K562 (cell line): Measurements from ENCODE around the gene RAB1B. TPM values are rescaled to one million over a fixed set of nuclear protein-coding genes. Genes with fewer than 3 reads are reported as not detected.

Source experiments
- BRD9 ChIP-seq: fragments of 450-650 bp; IDR thresholded peaks from 2 replicates; pipeline ENCODE4 v1.6.1; 2018; ENCODE audit warnings: low read depth; ENCODE audit not compliant: partially characterized antibody
- CCAR2 ChIP-seq: fragments of 200-400 bp; formaldehyde crosslinking; IDR thresholded peaks from 2 replicates; pipeline ENCODE4 v1.6.1; 2017; ENCODE audit warnings: mild to moderate bottlenecking, low read depth, low read length
- CHAMP1 ChIP-seq: fragments of 450-650 bp; IDR thresholded peaks from 2 replicates; pipeline ENCODE4 v1.6.1; 2016; ENCODE audit warnings: mild to moderate bottlenecking
- FOXA1 ChIP-seq: fragments of 450-650 bp; IDR thresholded peaks from 2 replicates; pipeline ENCODE4 v1.6.1; 2016; ENCODE audit warnings: mild to moderate bottlenecking, borderline replicate concordance
- LARP7 ChIP-seq: fragments of 450-650 bp; IDR thresholded peaks from 2 replicates; pipeline ENCODE4 v1.6.1; 2016
- POLR2AphosphoS5 ChIP-seq: IDR thresholded peaks from 2 replicates; pipeline ENCODE4 v1.6.1; 2011; ENCODE audit warnings: mild to moderate bottlenecking, low read depth, low read length, moderate library complexity; ENCODE audit not compliant: control insufficient read depth, insufficient read depth
- POLR3A ChIP-seq: IDR thresholded peaks from 2 replicates; pipeline ENCODE4 v1.6.1; 2011; ENCODE audit warnings: borderline replicate concordance, mild to moderate bottlenecking, moderate library complexity; ENCODE audit not compliant: insufficient read length, insufficient read depth; ENCODE audit errors: extremely low read depth
- PRDM10 ChIP-seq: fragments of 450-650 bp; IDR thresholded peaks from 2 replicates; pipeline ENCODE4 v1.6.1; 2018; ENCODE audit not compliant: partially characterized antibody
- U2AF2 ChIP-seq: fragments of 200-400 bp; formaldehyde crosslinking; optimal IDR thresholded peaks from 2 replicates; pipeline ENCODE3; 2017; ENCODE audit warnings: low read depth, mild to moderate bottlenecking, low read length
- polyA plus RNA-seq, 8 experiments: library from polyadenylated mRNA; depleted of rRNA in 4 of 8; stranded (reverse) in 5 of 8; unstranded in 3 of 8; fragments of >200 nt; fragmentation: Nextera tagmentation in 2 of 8; fragmentation: Illumina TruSeq in 1 of 8; extraction: Ambion mirVana in 2 of 8; extraction: Trizol in 1 of 8; gene quantifications; 2 replicates each; pipeline versions ENCODE4 v1.2.1 to v1.2.3, GENCODE V29; 2011 to 2014; ENCODE audit warnings: inconsistent platforms in 1 of 8, missing spikeins in 1 of 8
- total RNA-seq, 7 experiments: library from RNA; depleted of rRNA in 6 of 7; stranded (reverse); fragments of >200 nt in 6 of 7; fragmentation: Illumina TruSeq in 2 of 7; extraction: Trizol in 2 of 7; gene quantifications; 2 replicates each; pipeline versions ENCODE4 v1.2.1 to v1.2.3, GENCODE V29; 2011 to 2021; ENCODE audit warnings: low replicate concordance in 1 of 7

Gene RAB1B
- total and polyA plus RNA-seq, 9 of the 15 experiments (the other 6 are each of a cell fraction or from before 2014, with no cell fraction given) = 5.6 to 146 (median 98.6) TPM

- no peak for TF ChIP-seq CHAMP1
- TF ChIP-seq LARP7 = no peak
- no peak for TF ChIP-seq POLR3A
- no peak for TF ChIP-seq BRD9
- TF ChIP-seq PRDM10 = no peak
- TF ChIP-seq U2AF2 = no peak
- no peak for TF ChIP-seq CCAR2
- no peak for TF ChIP-seq FOXA1
- no peak for TF ChIP-seq POLR2AphosphoS5
These were observed 44.1 kb upstream of the RAB1B start (continued) for GRCh38 chr11:66224226-66224855.
